DOHH2 (cell line): ENCODE measurements around the gene LPXN.

Experiments used
- EZH2phosphoT487 ChIP-seq: fragments of 200-600 bp; sonication (generic); IDR thresholded peaks from 2 replicates; pipeline ENCODE4 v1.6.1; 2017; ENCODE audit warnings: borderline replicate concordance, mild to moderate bottlenecking, antibody characterized with exemption, low read length, moderate library complexity, mixed read lengths
- TF ChIP-seq, protein P1 (sequence below): fragments of 200-600 bp; sonication (generic); IDR thresholded peaks from one replicate; pipeline ENCODE4 v1.5.1; 2014; ENCODE audit warnings: antibody characterized with exemption, mild to moderate bottlenecking, low read depth, low read length; ENCODE audit not compliant: poor library complexity, severe bottlenecking

DNA sequence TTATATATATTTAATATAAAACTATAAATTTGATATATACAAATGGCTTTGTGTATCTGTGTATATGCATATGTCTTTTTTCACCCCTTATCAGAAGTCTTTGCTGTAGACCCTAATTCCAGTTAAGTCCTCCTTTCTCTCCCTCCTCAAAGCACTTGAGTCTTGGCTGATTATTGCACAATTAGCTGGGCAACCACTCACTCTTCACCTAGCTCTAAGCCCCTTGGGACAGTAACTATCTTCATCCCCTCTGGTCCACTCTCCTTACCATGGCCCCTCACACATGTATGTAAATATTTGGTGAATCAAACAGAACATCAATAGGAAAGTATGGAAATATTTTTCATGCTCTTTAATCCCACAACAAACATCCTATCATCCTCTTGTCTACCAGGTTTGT is 66.8 kb downstream of the LPXN start:
- TF ChIP-seq, protein P1, sequence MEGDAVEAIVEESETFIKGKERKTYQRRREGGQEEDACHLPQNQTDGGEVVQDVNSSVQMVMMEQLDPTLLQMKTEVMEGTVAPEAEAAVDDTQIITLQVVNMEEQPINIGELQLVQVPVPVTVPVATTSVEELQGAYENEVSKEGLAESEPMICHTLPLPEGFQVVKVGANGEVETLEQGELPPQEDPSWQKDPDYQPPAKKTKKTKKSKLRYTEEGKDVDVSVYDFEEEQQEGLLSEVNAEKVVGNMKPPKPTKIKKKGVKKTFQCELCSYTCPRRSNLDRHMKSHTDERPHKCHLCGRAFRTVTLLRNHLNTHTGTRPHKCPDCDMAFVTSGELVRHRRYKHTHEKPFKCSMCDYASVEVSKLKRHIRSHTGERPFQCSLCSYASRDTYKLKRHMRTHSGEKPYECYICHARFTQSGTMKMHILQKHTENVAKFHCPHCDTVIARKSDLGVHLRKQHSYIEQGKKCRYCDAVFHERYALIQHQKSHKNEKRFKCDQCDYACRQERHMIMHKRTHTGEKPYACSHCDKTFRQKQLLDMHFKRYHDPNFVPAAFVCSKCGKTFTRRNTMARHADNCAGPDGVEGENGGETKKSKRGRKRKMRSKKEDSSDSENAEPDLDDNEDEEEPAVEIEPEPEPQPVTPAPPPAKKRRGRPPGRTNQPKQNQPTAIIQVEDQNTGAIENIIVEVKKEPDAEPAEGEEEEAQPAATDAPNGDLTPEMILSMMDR: no peak
- no peak for TF ChIP-seq EZH2phosphoT487
